ENCODE measurements around the gene PPP3CB. TPM values are rescaled to one million over a fixed set of nuclear protein-coding genes. Genes with fewer than 3 reads are reported as not detected.

PPP3CB gene
- total and polyA plus RNA-seq, 2 experiments from 2014 or later: 17.9 to 38.5 TPM

- Histone ChIP-seq H2AFZ (no peak overlapping the region), H3K4me1 (ENCODE audit: insufficient read depth) (peaks cover 19% of the 10 kb centered on the region)
- H3K9me3 Mint-ChIP-seq: no peaks in the 10 kb centered on the region
Observed at GRCh38 chr10:73501651-73502050, 5.8 kb upstream of the PPP3CB start.

More at GRCh38 chr10:73501651-73502050, 5.8 kb upstream of the PPP3CB start:
- no peak overlapping the region for H3K27ac Mint-ChIP-seq
- no peak overlapping the region for H3K4me3 Mint-ChIP-seq
- H3F3A ChIP-seq (replicated peaks; ENCODE audit: low read depth): no peaks in the 10 kb centered on the region
- H3K36me3 Mint-ChIP-seq (ENCODE audit: low read depth): peaks cover 31% of the 10 kb centered on the region
- ATAC-seq: no peak
- no peak overlapping the region for H3K4me3 ChIP-seq
- H3K4me1 Mint-ChIP-seq: peaks cover 23% of the 10 kb centered on the region
- H3K79me2 ChIP-seq (replicated peaks; ENCODE audit: insufficient read depth): no peaks in the 10 kb centered on the region
- H3K4me2 ChIP-seq: no peak overlapping the region
- H4K20me1 ChIP-seq (replicated peaks; ENCODE audit: insufficient read depth): no peaks in the 10 kb centered on the region
- no peak for DNase-seq (ENCODE audit: low spot score)
- H3K36me3 ChIP-seq (ENCODE audit: insufficient read depth): peaks cover 3% of the 10 kb centered on the region; the same call in 1 of the 2 replicates
- no peaks in the 10 kb centered on the region for H3K27me3 ChIP-seq (ENCODE audit: insufficient read depth)
- no peak for TF ChIP-seq EZH2 (IDR thresholded peaks at IDR 0.05; ENCODE audit: low read depth, unreplicated experiment)
- no peak for TF ChIP-seq ETS1 (IDR thresholded peaks at IDR 0.05)
- no peak for TF ChIP-seq ZNF114 (CRISPR knock-in tag; IDR thresholded peaks at IDR 0.05)
- no peak for TF ChIP-seq POLR2AphosphoS5 (IDR thresholded peaks at IDR 0.05; ENCODE audit: low read depth)
- TF ChIP-seq JUNB (IDR thresholded peaks at IDR 0.05; ENCODE audit: unreplicated experiment): no peak
- no peak for TF ChIP-seq EZH2phosphoT487 (IDR thresholded peaks at IDR 0.05; ENCODE audit: unreplicated experiment)
- TF ChIP-seq STAT1 (IDR thresholded peaks at IDR 0.05; ENCODE audit: unreplicated experiment): no peak
- no peak for TF ChIP-seq CTCF (conservative IDR thresholded peaks at IDR 0.05; ENCODE audit: low read depth in 2 of 2)
- TF ChIP-seq REST (IDR thresholded peaks at IDR 0.05; ENCODE audit: unreplicated experiment): no peak
- TF ChIP-seq NANOG (IDR thresholded peaks at IDR 0.05; ENCODE audit: borderline replicate concordance): no peak
- no peak for TF ChIP-seq CREB1 (CRISPR knock-in tag; IDR thresholded peaks at IDR 0.05; ENCODE audit: low read depth)
- TF ChIP-seq ZNF331 (CRISPR knock-in tag; IDR thresholded peaks at IDR 0.05; ENCODE audit: low read depth): no peak
- no peak for TF ChIP-seq ZNF462 (CRISPR knock-in tag; IDR thresholded peaks at IDR 0.05)
- H3K27ac ChIP-seq (ENCODE audit: low read depth): no peak overlapping the region
- H3K27me3 Mint-ChIP-seq (ENCODE audit: insufficient read depth, low read depth, poor library complexity): peaks cover 3% of the 10 kb centered on the region
- no peaks in the 10 kb centered on the region for H3K9me2 ChIP-seq (ENCODE audit: insufficient read depth)

Data from GM23338 (cell line).